CD14-positive monocyte (primary cell): ENCODE data around the gene RACK1. TPM values are rescaled to one million over a fixed set of nuclear protein-coding genes. Genes with fewer than 3 reads are reported as not detected.
A peak's percentile ranks its signal among the peaks of the same experiment; 100 is the strongest.

Experiments used
- DNase-seq, 3 donors: peaks; one replicate each; pipeline ENCODE4 v3.0.0-alpha.2; 2011 to 2022
- H2AFZ ChIP-seq: 2 replicates; pipeline ENCODE4 v1.6.0; 2012; ENCODE audit warnings: mild to moderate bottlenecking, low read depth, low read length, inconsistent platforms; ENCODE audit not compliant: insufficient read depth, poor library complexity, severe bottlenecking
- H3K27ac ChIP-seq, 2 donors: 1 replicate in 1 of 2; 2 replicates in 1 of 2; pipeline ENCODE4 v1.5.1; 2012 to 2013; ENCODE audit warnings: low read length in 2 of 2, control low read depth in 1 of 2, inconsistent platforms in 1 of 2, low read depth in 1 of 2, mild to moderate bottlenecking in 1 of 2
- H3K27me3 ChIP-seq, 2 donors: one replicate each; pipeline versions ENCODE4 v1.6.0 to v1.6.1; 2011 to 2013; ENCODE audit warnings: low read length in 2 of 2; ENCODE audit not compliant: control insufficient read depth in 2 of 2, insufficient read depth in 2 of 2
- H3K36me3 ChIP-seq, 2 donors: replicated peaks in 1 of 2; 1 replicate in 1 of 2; 2 replicates in 1 of 2; pipeline versions ENCODE4 v1.5.1 to v1.6.1; 2012 to 2013; ENCODE audit warnings: low read length in 2 of 2, control low read depth in 1 of 2, inconsistent platforms in 1 of 2, mild to moderate bottlenecking in 1 of 2; ENCODE audit not compliant: insufficient read depth in 2 of 2, control insufficient read depth in 1 of 2
- H3K4me1 ChIP-seq, 2 donors: 1 replicate in 1 of 2; 2 replicates in 1 of 2; pipeline versions ENCODE4 v1.5.1 to v1.6.1; 2012 to 2013; ENCODE audit warnings: low read length in 2 of 2, control low read depth in 1 of 2, inconsistent platforms in 1 of 2, mild to moderate bottlenecking in 1 of 2, moderate library complexity in 1 of 2; ENCODE audit not compliant: insufficient read depth in 2 of 2, control insufficient read depth in 1 of 2
- H3K4me2 ChIP-seq: replicated peaks from 2 replicates; pipeline ENCODE3; 2012; ENCODE audit warnings: low read length, moderate library complexity, mild to moderate bottlenecking; ENCODE audit not compliant: poor library complexity, severe bottlenecking; ENCODE audit errors: extremely low read depth
- H3K4me3 ChIP-seq, 3 experiments: fragments of 200-600 bp in 1 of 3; sonication (generic) in 1 of 3; replicated peaks in 1 of 3; 1 replicate in 2 of 3; 2 replicates in 1 of 3; pipeline ENCODE4 v1.5.1; 2011 to 2013; ENCODE audit warnings: low read length in 3 of 3, mild to moderate bottlenecking in 3 of 3, control low read depth in 2 of 3, low read depth in 2 of 3, inconsistent platforms in 1 of 3, moderate library complexity in 1 of 3
- H3K79me2 ChIP-seq: 2 replicates; pipeline ENCODE4 v1.6.0; 2012; ENCODE audit warnings: mild to moderate bottlenecking, control low read depth, inconsistent platforms, low read length, moderate library complexity; ENCODE audit not compliant: insufficient read depth
- H3K9ac ChIP-seq: 2 replicates; pipeline ENCODE4 v1.6.0; 2017; ENCODE audit warnings: low read length, mild to moderate bottlenecking; ENCODE audit not compliant: insufficient read depth, poor library complexity, severe bottlenecking
- H3K9me3 ChIP-seq, 2 donors: replicated peaks in 1 of 2; 1 replicate in 1 of 2; 2 replicates in 1 of 2; pipeline versions ENCODE4 v1.5.1 to v1.6.1; 2012 to 2013; ENCODE audit warnings: low read length in 2 of 2, control low read depth in 1 of 2; ENCODE audit not compliant: control insufficient read depth in 1 of 2, insufficient read depth in 1 of 2
- H4K20me1 ChIP-seq: 2 replicates; pipeline ENCODE4 v1.6.0; 2012; ENCODE audit warnings: mild to moderate bottlenecking, low read length, control low read depth, moderate library complexity; ENCODE audit not compliant: insufficient read depth
- H3K27ac Mint-ChIP-seq, 7 donors: one replicate each; pipeline ENCODE4 v1.8.0; 2020; ENCODE audit warnings: mild to moderate bottlenecking in 7 of 7, mixed read lengths in 7 of 7, moderate library complexity in 6 of 7, inconsistent platforms in 2 of 7
- H3K27me3 Mint-ChIP-seq, 3 donors: one replicate each; pipeline ENCODE4 v1.8.0; 2021 to 2022; ENCODE audit warnings: low read depth in 3 of 3, mild to moderate bottlenecking in 3 of 3, mixed read lengths in 3 of 3, moderate library complexity in 3 of 3, inconsistent platforms in 1 of 3
- H3K36me3 Mint-ChIP-seq, 2 donors: one replicate each; pipeline ENCODE4 v1.8.0; 2020; ENCODE audit warnings: mixed read lengths in 2 of 2, inconsistent platforms in 1 of 2, mild to moderate bottlenecking in 1 of 2
- H3K4me1 Mint-ChIP-seq: one replicate; pipeline ENCODE4 v1.8.0; 2020; ENCODE audit warnings: mild to moderate bottlenecking, mixed read lengths
- H3K4me3 Mint-ChIP-seq, 2 donors: one replicate each; pipeline ENCODE4 v1.8.0; 2020; ENCODE audit warnings: mild to moderate bottlenecking in 2 of 2, mixed read lengths in 2 of 2, moderate library complexity in 1 of 2
- H3K9me3 Mint-ChIP-seq, 7 donors: one replicate each; pipeline ENCODE4 v1.8.0; 2020 to 2022; ENCODE audit warnings: mixed read lengths in 7 of 7, mild to moderate bottlenecking in 6 of 7, moderate library complexity in 6 of 7, inconsistent platforms in 2 of 7
- WGBS: methylation state at CpG from one replicate; pipeline ENCODE4 v1.1.5; 2013; ENCODE audit warnings: missing lambda C conversion rate; ENCODE audit not compliant: insufficient coverage; 5-methylcytosine and 5-hydroxymethylcytosine counted together
- intact Hi-C, 2 donors: fragments of 100-400 bp; cut with micrococcal nuclease; formaldehyde crosslinking; loops; one replicate each; pipeline versions ENCODE4 v1.15.0 to v1.15.1; 2023
- polyA plus RNA-seq, 3 donors: library from polyadenylated mRNA; depleted of rRNA in 1 of 3; unstranded in 2 of 3; stranded (reverse) in 1 of 3; fragments of 300-500 nt in 2 of 3; fragments of >200 nt in 1 of 3; fragmentation: Illumina TruSeq in 2 of 3; gene quantifications; 1 replicate in 2 of 3; 2 replicates in 1 of 3; pipeline ENCODE4 v1.2.3, GENCODE V29; 2012 to 2021
- TF ChIP-seq, protein P1 (sequence below): fragments of 200-600 bp; IDR thresholded peaks from one replicate; pipeline ENCODE4 v1.8.0; 2022; ENCODE audit warnings: antibody characterized with exemption, mild to moderate bottlenecking

RACK1 gene
- polyA plus RNA-seq, 3 donors, result 1,150 to 2,356 (median 1,195) TPM

GRCh38 chr5:181255276-181255675, 11.6 kb upstream of the RACK1 start:
- Histone ChIP-seq H2AFZ (no peak overlapping the region), H4K20me1 (peaks cover 73% of the 10 kb centered on the region), H3K27me3 (no peaks in the 10 kb centered on the region), H3K4me1 (peaks cover 16 to 35% of the 10 kb centered on the region in 2 donors), H3K36me3 (peaks cover 19 to 61% of the 10 kb centered on the region in 2 donors), H3K4me2 (no peak overlapping the region), H3K4me3 (no peak overlapping the region), H3K27ac (no peak overlapping the region), H3K9ac (no peak overlapping the region), H3K79me2 (peaks cover 100% of the 10 kb centered on the region), H3K9me3 (no peaks in the 10 kb centered on the region)
- no peak for DNase-seq
- no CpG with 5 or more reads among the region's 1 CpG for WGBS
- intact Hi-C loops, result no loop called here
- H3K27ac Mint-ChIP-seq, result peak overlapping the region in 1 of 7 donors; percentile 12
- no peaks in the 10 kb centered on the region for H3K9me3 Mint-ChIP-seq
- H3K27me3 Mint-ChIP-seq, result peaks cover 0 to 1% (median 0%) of the 10 kb centered on the region in 3 donors
- H3K36me3 Mint-ChIP-seq, result peaks cover 37 to 47% of the 10 kb centered on the region in 2 donors
- no peak overlapping the region for H3K4me3 Mint-ChIP-seq
- TF ChIP-seq, protein P1, sequence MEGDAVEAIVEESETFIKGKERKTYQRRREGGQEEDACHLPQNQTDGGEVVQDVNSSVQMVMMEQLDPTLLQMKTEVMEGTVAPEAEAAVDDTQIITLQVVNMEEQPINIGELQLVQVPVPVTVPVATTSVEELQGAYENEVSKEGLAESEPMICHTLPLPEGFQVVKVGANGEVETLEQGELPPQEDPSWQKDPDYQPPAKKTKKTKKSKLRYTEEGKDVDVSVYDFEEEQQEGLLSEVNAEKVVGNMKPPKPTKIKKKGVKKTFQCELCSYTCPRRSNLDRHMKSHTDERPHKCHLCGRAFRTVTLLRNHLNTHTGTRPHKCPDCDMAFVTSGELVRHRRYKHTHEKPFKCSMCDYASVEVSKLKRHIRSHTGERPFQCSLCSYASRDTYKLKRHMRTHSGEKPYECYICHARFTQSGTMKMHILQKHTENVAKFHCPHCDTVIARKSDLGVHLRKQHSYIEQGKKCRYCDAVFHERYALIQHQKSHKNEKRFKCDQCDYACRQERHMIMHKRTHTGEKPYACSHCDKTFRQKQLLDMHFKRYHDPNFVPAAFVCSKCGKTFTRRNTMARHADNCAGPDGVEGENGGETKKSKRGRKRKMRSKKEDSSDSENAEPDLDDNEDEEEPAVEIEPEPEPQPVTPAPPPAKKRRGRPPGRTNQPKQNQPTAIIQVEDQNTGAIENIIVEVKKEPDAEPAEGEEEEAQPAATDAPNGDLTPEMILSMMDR, result no peak
- peaks cover 58% of the 10 kb centered on the region for H3K4me1 Mint-ChIP-seq

DNA sequence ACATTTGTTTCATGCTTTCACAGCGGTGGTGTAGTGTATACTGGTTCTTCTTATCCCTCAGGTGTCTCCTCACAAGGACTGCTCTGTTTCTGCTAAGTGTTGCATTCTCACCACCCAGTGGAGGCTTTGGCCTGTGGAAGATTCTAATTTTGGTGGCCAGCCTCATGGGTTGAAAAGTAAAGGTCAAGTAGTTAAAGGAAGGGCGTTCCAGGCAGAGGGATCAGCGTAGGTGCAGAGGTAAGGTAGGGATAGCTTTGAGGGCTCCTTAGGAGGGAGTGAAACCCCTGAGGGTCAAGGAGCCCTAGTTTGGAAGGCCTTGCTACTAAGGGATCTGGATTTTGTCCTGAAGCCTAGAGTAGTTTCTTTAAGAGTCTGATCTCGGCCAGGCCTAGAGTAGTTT, 4.6 kb upstream of the RACK1 start:
- H3K36me3 Mint-ChIP-seq, result peaks cover 7 to 17% of the 10 kb centered on the region in 2 donors
- peaks cover 46 to 59% of the 10 kb centered on the region in 2 donors for H3K4me1 ChIP-seq
- 100% methylated on average over 4 of the region's 4 CpGs for WGBS

More for the DNA sequence above, 4.6 kb upstream of the RACK1 start:
- Histone ChIP-seq H3K27ac (peak overlapping the region in 1 of 2 donors; percentile 59), H4K20me1 (peaks cover 42% of the 10 kb centered on the region), H3K36me3 (peaks cover 1 to 17% of the 10 kb centered on the region in 2 donors), H3K79me2 (peaks cover 91% of the 10 kb centered on the region), H3K4me3 (peak overlapping the region in 1 of 3 experiments; percentile 93), H3K27me3 (no peaks in the 10 kb centered on the region), H3K4me2 (peak overlapping the region; percentile 99), H3K9ac (peak overlapping the region; percentile 29), H2AFZ (no peak overlapping the region), H3K9me3 (no peaks in the 10 kb centered on the region)
- intact Hi-C loops, result loop anchor here in 1 of 2 donors (10.0 kb wide), 1 partner anchor 753 kb away; the partner anchor contains the start of gene CNOT6
- Mint-ChIP-seq H3K4me3 (peak overlapping the region; percentile 92 to 93), H3K27ac (peak overlapping the region in 6 of 7 donors; percentile 47 to 88 (median 74)), H3K27me3 (peaks cover 0 to 1% (median 0%) of the 10 kb centered on the region in 3 donors), H3K4me1 (peaks cover 60% of the 10 kb centered on the region), H3K9me3 (peaks cover 0 to 4% (median 0%) of the 10 kb centered on the region in 7 donors)
- TF ChIP-seq, protein P1, result no peak
- DNase-seq, result no peak
